Spleen (tissue), 11 donors: ENCODE data around the gene NFAT5. TPM values are rescaled to one million over a fixed set of nuclear protein-coding genes. Genes with fewer than 3 reads are reported as not detected.

Experiments used
- DNase-seq: peaks from one replicate; pipeline ENCODE4 v3.0.0-alpha.2; 2020
- H3K27ac ChIP-seq, 8 donors: fragments of 200-600 bp; sonication (generic) in 7 of 8; 1 replicate in 4 of 8; 2 replicates in 4 of 8; pipeline versions ENCODE4 v1.5.0 to v1.8.0; 2016 to 2021; ENCODE audit warnings: inconsistent platforms in 4 of 8, mild to moderate bottlenecking in 4 of 8, moderate library complexity in 1 of 8
- H3K27me3 ChIP-seq, 7 donors: fragments of 200-600 bp; sonication (generic) in 6 of 7; replicated peaks in 1 of 7; 1 replicate in 4 of 7; 2 replicates in 3 of 7; pipeline versions ENCODE4 v1.5.0 to v1.8.0; 2016 to 2021; ENCODE audit warnings: inconsistent platforms in 3 of 7, mild to moderate bottlenecking in 1 of 7
- H3K36me3 ChIP-seq, 6 donors: fragments of 200-600 bp; sonication (generic) in 5 of 6; 1 replicate in 4 of 6; 2 replicates in 2 of 6; pipeline versions ENCODE4 v1.5.0 to v1.8.0; 2016 to 2021; ENCODE audit warnings: inconsistent platforms in 2 of 6
- H3K4me1 ChIP-seq, 6 donors: fragments of 200-600 bp; sonication (generic) in 5 of 6; 1 replicate in 3 of 6; 2 replicates in 3 of 6; pipeline versions ENCODE4 v1.5.0 to v1.8.0; 2016 to 2021; ENCODE audit warnings: inconsistent platforms in 3 of 6
- H3K4me3 ChIP-seq, 8 donors: fragments of 200-600 bp; sonication (generic) in 7 of 8; 1 replicate in 4 of 8; 2 replicates in 4 of 8; pipeline versions ENCODE4 v1.5.0 to v1.8.0; 2016 to 2021; ENCODE audit warnings: inconsistent platforms in 4 of 8, mild to moderate bottlenecking in 4 of 8, moderate library complexity in 2 of 8
- H3K9me3 ChIP-seq, 8 donors: fragments of 200-600 bp; sonication (generic) in 7 of 8; 1 replicate in 4 of 8; 2 replicates in 4 of 8; pipeline versions ENCODE4 v1.5.0 to v1.8.0; 2016 to 2021; ENCODE audit warnings: inconsistent platforms in 4 of 8
- POLR2A ChIP-seq, 3 donors: fragments of 450-650 bp; IDR thresholded peaks; one replicate each; pipeline ENCODE4 v1.5.1; 2017; ENCODE audit warnings: antibody characterized with exemption in 3 of 3, mild to moderate bottlenecking in 1 of 3
- POLR2AphosphoS5 ChIP-seq, 3 donors: sonication (generic); formaldehyde crosslinking; IDR thresholded peaks; one replicate each; pipeline ENCODE4 v1.5.1; 2017; ENCODE audit warnings: antibody characterized with exemption in 3 of 3
- WGBS, 5 donors: extraction: QIAGEN DNeasy Blood & Tissue Kit in 3 of 5; methylation state at CpG; one replicate each; pipeline versions ENCODE4 v1.1.5 to v1.1.7; 2013 to 2018; 5-methylcytosine and 5-hydroxymethylcytosine counted together
- intact Hi-C: fragments of 100-400 bp; cut with DNase I; formaldehyde crosslinking; loops from one replicate; pipeline ENCODE4 v1.15.0; 2023; ENCODE audit warnings: low total_unique reads
- polyA plus RNA-seq, 3 donors: library from polyadenylated mRNA; stranded (reverse); fragments of 200-250 nt; gene quantifications; one replicate each; pipeline ENCODE4 v1.2.1, GENCODE V29; 2013
- total RNA-seq, 7 donors: library from RNA; depleted of rRNA in 3 of 7; stranded (reverse); fragments of >200 nt in 3 of 7; fragmentation: NEBNext Ultra II Directional in 4 of 7; extraction: Animal tissue kit (Norgen Biotek cat#: 25700) in 4 of 7; gene quantifications; one replicate each; pipeline versions ENCODE4 v1.1.0 to v1.2.1, GENCODE V29; 2016 to 2021
- TF ChIP-seq, protein P1 (sequence below), 11 experiments: fragments of 200-600 bp in 7 of 11; fragments of 450-650 bp in 4 of 11; sonication (generic) in 4 of 11; IDR thresholded peaks in 8 of 11; conservative IDR thresholded peaks in 3 of 11; 1 replicate in 7 of 11; 2 replicates in 4 of 11; pipeline versions ENCODE4 v1.4.0 to v1.8.0; 2016 to 2021; ENCODE audit warnings: antibody characterized with exemption in 11 of 11, inconsistent platforms in 4 of 11, mild to moderate bottlenecking in 1 of 11
- donor health status: healthy with polysubstance abuse.
- donor health status: DM: no; HTN: no; CAD: no; lungs with moderate emphysema.
- donor health status: DM: no; HTN: no; CAD: no.
- donor health status: Bipolar disorder and iron deficiency.
- donor health status: healthy.
- donor health status: DM: no; HTN: no; CAD: no.
- donor health status: DM: yes; HTN: yes; CAD: no.

The NFAT5 gene
- total and polyA plus RNA-seq, 10 donors: 0.79 to 96.8 (median 54.5) TPM

DNA sequence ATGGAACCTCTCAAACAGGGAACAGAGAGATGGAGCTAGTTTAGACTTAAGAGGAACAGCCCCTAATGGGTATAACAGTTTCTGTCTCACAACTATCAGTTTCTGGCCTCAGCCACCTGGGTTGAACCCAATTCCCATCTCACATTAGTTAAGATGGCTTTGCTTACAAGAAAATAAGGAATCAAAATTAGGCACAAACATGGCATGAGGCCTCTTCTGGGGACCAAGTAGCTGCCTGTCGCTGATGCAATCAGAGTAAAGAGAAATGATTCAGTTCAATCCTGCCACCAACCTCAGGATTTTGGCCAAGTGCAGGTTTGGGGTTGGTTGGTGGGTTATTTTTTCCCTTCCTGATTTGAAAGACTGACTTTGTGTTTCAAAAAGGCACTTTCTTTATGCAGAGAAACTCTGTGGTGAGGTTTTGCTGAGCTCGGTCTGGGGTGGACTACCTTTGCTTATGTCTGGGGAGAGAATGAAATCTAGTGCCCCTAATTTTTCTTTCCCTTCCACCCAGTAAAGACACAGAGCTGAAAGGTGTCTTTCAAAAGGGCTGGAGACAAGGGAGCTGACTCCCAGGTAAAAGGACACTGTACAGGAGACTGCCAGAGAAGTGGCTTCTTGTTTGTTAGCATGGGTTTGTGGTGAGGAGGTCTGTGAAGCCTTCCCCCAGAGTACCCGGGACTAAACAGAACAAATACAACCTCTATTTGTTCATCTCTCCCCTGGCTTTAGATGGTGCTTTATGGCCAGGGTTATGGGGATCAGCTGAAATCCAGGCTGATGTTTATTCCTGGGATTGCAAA, 44.8 kb upstream of the NFAT5 start:
- H3K9me3 ChIP-seq: peaks cover 0 to 3% (median 0%) of the 10 kb centered on the region in 8 donors
- 39 to 59% (median 41%) methylated on average over 3 of the region's 3 CpGs for WGBS, 5 donors
- no peaks in the 10 kb centered on the region for H3K4me1 ChIP-seq
- intact Hi-C loops: no loop called here
- no peak for DNase-seq
- H3K4me3 ChIP-seq: no peak overlapping the region
- no peaks in the 10 kb centered on the region for H3K36me3 ChIP-seq
- H3K27ac ChIP-seq: no peak overlapping the region
- no peaks in the 10 kb centered on the region for H3K27me3 ChIP-seq
- TF ChIP-seq, protein P1, sequence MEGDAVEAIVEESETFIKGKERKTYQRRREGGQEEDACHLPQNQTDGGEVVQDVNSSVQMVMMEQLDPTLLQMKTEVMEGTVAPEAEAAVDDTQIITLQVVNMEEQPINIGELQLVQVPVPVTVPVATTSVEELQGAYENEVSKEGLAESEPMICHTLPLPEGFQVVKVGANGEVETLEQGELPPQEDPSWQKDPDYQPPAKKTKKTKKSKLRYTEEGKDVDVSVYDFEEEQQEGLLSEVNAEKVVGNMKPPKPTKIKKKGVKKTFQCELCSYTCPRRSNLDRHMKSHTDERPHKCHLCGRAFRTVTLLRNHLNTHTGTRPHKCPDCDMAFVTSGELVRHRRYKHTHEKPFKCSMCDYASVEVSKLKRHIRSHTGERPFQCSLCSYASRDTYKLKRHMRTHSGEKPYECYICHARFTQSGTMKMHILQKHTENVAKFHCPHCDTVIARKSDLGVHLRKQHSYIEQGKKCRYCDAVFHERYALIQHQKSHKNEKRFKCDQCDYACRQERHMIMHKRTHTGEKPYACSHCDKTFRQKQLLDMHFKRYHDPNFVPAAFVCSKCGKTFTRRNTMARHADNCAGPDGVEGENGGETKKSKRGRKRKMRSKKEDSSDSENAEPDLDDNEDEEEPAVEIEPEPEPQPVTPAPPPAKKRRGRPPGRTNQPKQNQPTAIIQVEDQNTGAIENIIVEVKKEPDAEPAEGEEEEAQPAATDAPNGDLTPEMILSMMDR (IDR thresholded peaks at IDR 0.05 in 8 of 11, conservative IDR thresholded peaks at IDR 0.05 in 3 of 11): no peak
- no peak for TF ChIP-seq POLR2A (IDR thresholded peaks at IDR 0.05)
- TF ChIP-seq POLR2AphosphoS5 (IDR thresholded peaks at IDR 0.05): no peak

DNA sequence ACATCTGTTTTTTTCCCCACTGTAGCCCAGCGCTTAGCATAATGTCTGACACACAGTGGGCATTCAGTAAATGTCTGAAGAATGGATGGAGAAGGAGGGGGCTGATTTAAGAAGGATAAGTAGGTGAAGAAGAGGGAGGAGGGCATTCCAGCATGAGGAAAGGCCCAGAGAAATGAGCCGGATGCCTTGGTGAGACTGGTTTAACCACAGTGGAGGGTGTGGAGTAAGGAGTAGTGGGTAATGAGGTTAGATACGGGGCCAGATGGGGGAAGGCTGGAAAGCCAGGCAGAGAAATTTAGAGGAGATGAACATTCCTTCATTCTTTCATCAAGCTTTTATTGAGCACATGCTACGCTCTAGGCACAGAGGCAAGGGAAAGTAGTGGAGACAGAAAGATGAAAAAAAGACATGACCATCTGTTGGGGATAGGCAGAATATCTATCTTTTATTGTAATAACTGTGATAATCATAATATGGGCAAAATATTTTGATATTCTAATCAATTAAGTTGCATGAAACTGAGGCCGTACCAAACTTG, 43.7 kb upstream of the NFAT5 start:
- TF ChIP-seq, protein P1 (IDR thresholded peaks at IDR 0.05 in 8 of 11, conservative IDR thresholded peaks at IDR 0.05 in 3 of 11): no peak
- TF ChIP-seq POLR2AphosphoS5 (IDR thresholded peaks at IDR 0.05) (no peak), POLR2A (IDR thresholded peaks at IDR 0.05) (no peak)
- H3K4me3 ChIP-seq: no peak overlapping the region
- no peak for DNase-seq
- no peak overlapping the region for H3K27ac ChIP-seq
- no peaks in the 10 kb centered on the region for H3K27me3 ChIP-seq
- intact Hi-C loops: no loop called here
- H3K4me1 ChIP-seq: no peaks in the 10 kb centered on the region
- 87 to 93% (median 92%) methylated on average over 5 of the region's 5 CpGs for WGBS, 5 donors
- no peaks in the 10 kb centered on the region for H3K36me3 ChIP-seq
- peaks cover 0 to 3% (median 0%) of the 10 kb centered on the region in 8 donors for H3K9me3 ChIP-seq

DNA sequence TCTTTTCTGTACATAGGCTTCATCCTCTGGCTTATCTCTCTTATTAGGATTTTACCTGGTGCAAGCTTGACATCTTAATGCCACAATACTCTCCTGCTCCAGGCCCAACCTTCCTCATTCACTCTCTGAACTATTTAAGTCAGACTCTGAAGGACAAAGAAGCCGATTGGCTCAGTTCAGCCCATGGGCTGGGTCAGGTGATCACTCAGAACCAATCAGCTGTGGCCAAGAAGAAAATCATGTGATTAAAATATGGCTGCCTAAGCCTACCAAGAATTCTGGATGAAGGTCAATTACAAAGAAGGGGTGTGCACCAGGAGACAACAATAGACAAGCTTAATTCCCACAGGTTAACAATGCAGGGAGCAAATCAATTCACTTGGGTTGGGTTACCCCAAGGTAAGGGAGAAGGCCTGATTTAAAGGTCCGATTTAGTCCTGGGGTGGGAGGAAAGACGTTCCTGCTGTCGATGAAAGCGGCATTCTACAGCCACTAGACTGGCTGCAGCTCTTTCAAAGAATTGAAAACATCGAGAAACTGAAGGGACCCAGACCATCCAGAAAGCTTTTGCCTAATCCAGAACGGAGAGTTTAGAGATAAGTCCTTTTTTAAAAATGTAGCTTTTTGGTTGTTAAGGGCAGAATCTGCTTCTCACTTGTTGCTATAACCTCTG, 42.9 kb upstream of the NFAT5 start:
- TF ChIP-seq POLR2A (IDR thresholded peaks at IDR 0.05): no peak
- TF ChIP-seq, protein P1 (IDR thresholded peaks at IDR 0.05 in 8 of 11, conservative IDR thresholded peaks at IDR 0.05 in 3 of 11): no peak
- no peak for TF ChIP-seq POLR2AphosphoS5 (IDR thresholded peaks at IDR 0.05)
- no peak overlapping the region for H3K4me3 ChIP-seq
- no peak for DNase-seq
- peaks cover 0 to 3% (median 0%) of the 10 kb centered on the region in 8 donors for H3K9me3 ChIP-seq
- WGBS, 5 donors: 94 to 96% (median 95%) methylated on average over 7 of the region's 7 CpGs
- intact Hi-C loops: no loop called here
- no peaks in the 10 kb centered on the region for H3K4me1 ChIP-seq
- H3K27ac ChIP-seq: no peak overlapping the region
- H3K27me3 ChIP-seq: no peaks in the 10 kb centered on the region
- no peaks in the 10 kb centered on the region for H3K36me3 ChIP-seq
